Caki2 (cell line): Measurements from ENCODE around the gene CDPF1. TPM values are rescaled to one million over a fixed set of nuclear protein-coding genes. Genes with fewer than 3 reads are reported as not detected.

Experiments used
- DNase-seq: peaks from one replicate; pipeline ENCODE4 v3.0.0-alpha.2; 2015; ENCODE audit warnings: low read depth
- in situ Hi-C: cut with HindIII; loops from 2 replicates; pipeline ENCODE4 v1.10.0; 2016; ENCODE audit warnings: low sequenced_read_pairs, low pct_unique_long_range_greater_than_20kb, mixed read lengths
- total RNA-seq: library from RNA; depleted of rRNA; stranded (reverse); fragments of >200 nt; shearing (Covaris generic); gene quantifications from 2 replicates; pipeline ENCODE4 v1.2.3, GENCODE V29; 2014; ENCODE audit warnings: low replicate concordance

The CDPF1 gene
- total RNA-seq, 1 experiment from 2014 or later = 31.3 TPM

DNA sequence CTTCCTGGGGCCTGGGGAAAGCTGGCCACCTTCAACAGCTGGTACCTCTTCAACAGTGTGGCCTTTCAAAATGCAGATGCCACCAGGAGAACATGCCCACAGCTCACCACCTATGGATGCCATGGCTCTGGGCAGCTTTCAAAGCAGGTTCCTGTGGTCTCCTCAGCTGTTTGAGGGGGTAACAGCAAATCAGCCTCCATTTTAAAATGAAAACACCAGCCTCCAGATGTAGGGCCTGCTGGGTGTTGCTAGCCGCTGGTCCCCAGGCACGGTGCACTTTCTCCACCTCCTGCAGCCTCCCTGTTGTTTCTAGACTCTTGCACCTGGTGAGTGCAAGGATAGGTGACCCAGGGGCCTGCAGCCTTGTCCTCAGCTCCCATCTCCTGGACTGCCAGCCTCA is 10.0 kb downstream of the CDPF1 start:
- DNase-seq = no peak
- in situ Hi-C loops = no loop called here

DNA sequence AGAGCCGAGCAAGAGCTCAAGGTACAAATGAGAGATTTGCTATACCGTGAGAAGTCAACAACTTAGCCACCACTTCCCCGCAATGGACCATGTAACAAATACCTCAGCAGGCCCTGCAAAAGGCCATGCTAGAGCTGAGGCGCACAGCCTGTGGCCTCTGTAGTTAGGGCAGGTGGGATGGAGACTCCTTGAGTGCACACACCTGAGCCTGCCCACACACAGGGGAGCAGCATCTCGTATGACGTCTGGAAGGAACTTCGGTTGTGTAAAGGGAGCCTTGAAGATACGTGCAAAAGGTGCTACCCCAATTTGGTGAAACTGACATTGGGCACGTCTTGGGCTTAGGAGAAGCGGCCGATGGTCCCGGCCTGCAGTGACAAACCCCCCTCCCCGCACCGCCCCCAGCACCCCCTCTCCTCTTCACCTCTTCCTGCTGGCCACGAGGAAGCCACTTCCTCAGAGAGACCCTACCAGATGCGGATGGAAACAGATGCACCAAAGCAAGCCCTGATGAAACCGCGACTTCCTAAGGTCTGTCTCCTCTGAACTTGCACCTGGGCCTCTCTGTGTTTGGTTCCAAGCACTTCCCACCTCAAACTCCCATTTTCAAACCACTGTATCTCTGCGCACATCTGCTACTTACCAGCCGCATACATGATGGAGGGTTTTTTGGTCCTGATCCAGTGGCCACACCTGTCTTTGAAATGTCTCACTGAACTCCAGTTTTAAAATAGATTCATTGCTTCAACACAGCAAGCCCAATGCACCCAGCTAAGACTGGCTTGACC is 10.6 kb downstream of the CDPF1 start:
- DNase-seq = no peak
- in situ Hi-C loops = no loop called here

DNA sequence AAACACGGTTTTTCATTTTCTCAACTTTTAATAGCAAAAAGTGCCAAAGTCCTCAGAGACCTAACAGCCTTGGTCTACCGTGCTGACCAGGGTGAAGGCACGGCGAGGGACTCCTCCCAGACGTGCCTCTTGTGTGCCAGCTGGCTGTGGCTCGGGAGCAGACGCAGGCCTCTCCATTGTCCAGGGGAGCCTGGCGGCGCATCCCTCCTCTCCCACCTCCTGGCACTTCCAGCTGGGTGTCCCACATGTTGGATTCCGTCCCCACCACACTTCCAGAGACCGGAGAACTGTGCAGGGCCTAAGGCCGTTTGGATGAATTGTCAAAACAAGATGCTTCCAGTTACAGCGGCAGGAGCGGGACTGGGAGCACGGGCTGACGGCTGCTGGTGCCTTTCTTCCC is 11.6 kb downstream of the CDPF1 start:
- DNase-seq = no peak
- in situ Hi-C loops = no loop called here

DNA sequence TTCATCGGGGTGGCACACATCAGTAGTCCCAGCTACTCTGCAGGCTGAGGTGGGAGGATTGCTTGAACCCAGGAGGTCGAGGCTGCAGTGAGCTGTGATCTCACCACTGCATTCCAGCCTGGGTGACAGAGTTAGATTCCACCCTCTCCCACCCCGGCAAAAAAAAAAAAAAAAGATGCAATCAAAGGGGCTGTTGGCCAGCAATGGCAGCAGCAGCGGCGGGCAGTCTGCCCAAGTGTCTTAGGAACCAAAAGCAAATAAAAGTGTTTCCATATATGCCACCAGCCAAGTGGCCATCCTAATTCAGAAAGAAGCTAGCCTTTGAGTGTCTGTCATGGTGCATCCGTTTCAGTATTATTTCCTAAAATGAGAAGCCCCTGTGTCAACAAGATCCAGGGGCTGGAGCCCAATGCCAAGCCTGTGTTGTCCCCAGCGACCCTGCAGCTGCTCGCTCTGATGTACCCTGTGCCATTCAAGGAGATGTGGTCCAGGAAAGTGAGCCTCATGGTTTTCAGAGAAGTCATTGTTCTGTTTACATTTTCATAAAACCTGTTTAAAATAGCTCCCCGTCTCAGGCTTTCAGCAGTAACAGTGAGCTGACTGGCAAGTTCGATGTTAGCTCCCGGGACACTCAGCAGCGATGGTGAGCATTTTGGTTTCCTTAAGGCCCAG is 12.5 kb downstream of the CDPF1 start:
- in situ Hi-C loops = no loop called here
- DNase-seq = no peak

DNA sequence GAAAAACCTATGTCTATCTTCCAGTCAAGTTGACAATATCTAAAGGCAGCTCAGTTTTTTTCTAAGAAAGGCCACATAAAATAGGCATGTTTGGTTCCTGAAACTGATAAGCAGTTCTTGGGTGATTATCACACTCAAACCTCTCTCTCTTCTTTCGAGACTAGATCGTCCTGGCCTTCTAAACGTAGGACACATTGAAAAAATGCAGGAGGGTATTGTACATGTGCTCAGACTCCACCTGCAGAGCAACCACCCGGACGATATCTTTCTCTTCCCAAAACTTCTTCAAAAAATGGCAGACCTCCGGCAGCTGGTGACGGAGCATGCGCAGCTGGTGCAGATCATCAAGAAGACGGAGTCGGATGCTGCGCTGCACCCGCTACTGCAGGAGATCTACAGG is 15.1 kb downstream of the CDPF1 start:
- DNase-seq = no peak
- in situ Hi-C loops = no loop called here

DNA sequence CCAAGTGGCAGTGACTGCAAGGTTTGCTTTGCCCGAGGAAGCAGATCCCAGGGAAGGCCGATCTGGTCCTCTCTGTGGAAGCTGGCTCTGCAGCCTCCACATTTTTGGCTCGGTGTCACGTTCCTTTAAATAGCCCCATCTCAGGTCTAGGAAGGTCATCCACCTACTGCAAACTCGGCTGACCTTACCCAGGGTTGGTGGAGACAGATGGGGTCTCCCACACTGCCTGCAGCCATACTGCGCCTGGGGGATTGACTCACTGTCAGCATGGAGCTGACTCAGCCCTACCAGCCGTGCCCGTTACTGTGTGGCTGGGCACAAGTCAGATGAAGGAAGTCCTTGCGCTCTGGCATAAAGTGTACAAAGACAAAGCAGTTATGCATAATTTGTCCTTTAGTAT is 16.9 kb downstream of the CDPF1 start:
- in situ Hi-C loops = no loop called here
- no peak for DNase-seq

DNA sequence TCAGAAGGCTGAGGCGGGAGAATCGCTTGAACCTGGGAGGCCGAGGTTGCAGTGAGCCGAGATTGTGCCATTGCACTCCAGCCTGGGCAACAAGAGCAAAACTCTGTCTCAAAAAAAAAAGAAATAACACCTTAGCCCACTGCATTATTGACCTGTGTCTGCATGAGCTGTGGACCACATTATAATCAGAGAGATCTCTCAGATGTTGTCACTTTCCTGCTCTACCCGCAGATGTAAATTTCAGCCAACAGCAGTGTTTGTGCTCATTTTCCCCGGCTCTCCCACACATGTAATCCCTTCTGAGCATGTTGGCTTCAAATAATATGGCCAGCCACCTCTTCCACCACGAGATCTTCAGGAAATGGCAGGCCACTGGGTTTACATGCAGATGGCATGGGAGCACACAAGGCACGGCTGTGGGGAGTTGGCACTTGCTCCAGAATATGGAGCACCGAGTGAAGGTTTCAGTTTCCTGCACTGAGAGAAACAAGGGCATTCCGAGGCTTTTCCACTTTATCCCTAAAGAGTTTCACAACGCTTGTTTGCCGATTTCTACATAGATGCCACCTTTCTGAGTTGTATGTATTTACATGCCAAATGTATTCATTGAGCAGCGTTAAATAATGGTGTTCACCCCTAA is 19.7 kb downstream of the CDPF1 start:
- in situ Hi-C loops = no loop called here
- DNase-seq = no peak

DNA sequence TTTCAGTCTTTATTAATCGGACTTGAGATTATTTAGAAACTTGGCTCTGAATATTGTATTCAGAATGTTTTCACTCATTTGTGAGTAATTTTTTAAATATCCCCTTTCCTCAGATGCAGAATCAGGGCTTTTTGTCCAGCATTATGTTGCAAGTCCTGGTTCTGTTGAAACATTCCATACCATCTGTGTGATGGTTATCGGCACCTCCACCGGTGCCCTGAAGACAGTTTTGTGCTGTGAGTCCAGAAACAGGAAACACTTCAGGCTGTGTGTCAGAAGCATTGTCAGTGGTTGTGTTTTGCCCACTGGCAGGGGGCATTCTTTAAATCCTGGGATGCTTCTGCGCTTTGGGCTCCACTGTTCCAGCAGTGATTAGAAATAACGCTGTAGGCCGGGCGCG is 20.4 kb downstream of the CDPF1 start:
- no peak for DNase-seq
- in situ Hi-C loops = no loop called here

DNA sequence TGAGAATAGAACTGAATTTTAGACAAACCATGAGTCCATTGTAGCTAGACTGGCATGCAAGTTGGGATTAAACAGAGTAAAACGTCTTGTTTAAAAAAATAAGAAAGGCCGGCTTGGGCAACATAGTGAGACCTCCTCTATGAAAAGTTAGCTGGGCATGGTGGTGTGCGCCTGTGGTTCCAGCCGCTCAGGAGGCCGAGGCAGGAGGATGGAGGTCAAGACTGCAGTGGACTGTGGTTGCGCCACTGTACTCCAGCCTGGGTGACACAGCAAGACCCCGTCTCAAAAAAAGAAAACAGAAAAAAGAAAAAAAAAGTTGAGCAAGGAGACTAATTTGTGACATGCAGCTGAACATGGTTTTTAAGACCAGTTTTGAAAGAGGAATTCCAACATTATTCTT is 23.5 kb downstream of the CDPF1 start:
- no peak for DNase-seq
- in situ Hi-C loops = no loop called here

DNA sequence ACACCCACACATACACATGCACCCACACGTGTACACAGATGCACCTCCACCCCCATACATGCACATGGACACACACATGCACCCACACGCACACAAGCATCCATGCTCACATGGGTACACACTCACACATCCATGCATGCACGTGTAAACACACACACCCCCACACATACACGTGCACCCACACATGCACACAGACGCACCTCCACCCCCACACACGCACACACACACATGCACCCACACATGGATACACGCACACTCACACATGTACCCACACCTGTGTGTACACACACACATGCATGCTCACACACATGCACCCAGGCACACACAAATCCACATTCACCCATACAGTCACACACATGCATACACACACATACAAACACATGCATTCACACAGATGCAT is 24.5 kb downstream of the CDPF1 start:
- in situ Hi-C loops = no loop called here
- DNase-seq = no peak

DNA sequence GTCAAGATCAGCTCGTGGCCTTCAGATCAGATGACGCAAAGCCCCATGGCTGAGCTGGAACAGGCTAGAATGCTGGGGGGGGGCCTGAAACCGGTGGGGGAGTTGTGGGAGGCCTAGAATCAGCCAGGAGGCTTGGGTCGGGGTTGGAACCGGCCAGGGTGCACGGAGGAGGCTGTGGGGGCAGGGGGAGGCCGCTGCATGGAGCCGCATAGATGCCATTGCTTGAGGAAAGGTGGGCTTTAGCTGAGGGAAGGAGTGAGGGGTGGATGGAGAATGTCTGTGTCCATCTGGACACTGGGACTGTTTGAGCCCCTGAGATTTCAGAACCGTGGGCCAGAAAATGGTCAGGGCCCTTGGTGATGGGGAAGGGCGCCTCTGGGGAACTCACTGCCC is 25.2 kb downstream of the CDPF1 start:
- in situ Hi-C loops = no loop called here

DNA sequence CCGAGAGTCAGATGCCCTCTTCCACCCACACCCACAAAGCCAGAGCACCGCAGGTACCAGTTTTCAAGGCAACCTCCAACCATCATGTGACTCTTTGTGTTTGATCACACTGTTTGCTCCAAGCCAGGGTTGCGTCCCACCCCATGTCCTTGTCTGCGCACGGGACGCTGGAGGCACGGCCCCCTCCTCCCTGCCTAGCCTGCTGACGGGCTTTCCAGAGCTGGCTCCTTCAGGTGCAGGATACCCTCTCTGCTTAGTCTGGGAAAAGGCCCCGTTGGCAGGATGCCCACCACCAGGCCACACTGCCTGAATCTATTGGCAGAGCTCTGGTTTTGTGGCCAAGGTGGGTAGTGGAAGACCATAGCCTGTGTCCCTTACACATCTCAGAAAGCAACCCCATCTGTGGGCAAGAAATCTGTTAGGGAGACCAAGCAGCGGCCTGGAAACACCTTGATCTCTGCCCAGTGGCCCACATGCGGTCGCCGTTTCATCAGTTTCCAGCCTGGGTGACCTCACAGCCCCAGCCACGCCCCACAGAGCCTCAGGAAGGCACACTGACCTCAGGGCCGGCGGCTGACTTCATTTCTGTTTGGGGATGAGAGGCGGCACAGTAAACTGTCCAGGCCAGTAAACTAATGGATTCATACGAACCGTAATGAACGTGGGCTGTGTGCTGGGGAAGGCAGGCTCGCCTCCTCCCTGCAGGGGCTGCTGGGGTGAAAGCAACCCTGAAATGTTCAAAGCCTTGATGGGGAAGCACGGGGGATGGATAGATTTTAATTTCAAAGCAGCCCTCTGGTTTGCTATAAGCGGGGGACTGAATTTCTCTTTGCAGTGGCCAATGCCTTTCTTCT is 25.8 kb downstream of the CDPF1 start:
- in situ Hi-C loops = no loop called here
- no peak for DNase-seq

More for the DNA sequence above, 25.2 kb downstream of the CDPF1 start:
- DNase-seq = no peak

DNA sequence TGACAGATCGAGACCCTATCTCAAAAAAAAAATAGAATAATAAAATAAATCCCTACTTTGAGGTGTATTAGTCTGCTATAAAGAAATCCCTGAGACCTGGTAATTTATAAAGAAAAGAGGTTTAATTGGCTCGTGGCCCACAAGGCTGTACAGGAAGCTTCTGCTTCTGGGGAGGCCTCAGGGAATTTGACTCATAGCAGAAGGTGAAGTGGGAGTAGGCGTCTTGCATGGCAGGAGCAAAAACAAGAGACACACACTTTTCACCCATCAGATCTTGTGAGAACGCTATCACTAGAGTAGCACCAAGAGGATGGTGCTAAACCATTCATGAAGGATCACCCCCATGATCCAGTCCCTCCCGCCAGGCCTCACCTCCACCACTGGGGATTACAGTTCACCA is 29.2 kb downstream of the CDPF1 start:
- in situ Hi-C loops = no loop called here
- no peak for DNase-seq

DNA sequence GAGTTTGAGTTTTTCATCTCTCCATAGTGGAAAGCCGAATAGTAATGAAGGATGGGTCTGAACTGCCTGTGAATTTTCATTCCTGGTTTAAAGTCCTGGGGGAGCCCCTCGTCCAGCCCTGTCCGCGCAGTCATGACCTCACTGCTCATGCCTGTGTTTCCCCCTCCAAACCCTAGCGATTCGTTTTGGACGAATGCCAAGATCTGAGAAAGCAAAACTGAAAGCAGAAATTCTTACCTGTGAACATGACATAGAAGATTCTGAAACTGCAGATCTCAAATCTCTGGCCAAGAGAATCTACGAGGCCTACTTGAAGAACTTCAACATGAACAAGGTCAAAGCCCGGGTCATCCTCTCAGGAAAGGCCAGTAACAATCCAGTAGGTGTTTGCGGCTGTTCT is 30.5 kb downstream of the CDPF1 start:
- in situ Hi-C loops = no loop called here
- no peak for DNase-seq

DNA sequence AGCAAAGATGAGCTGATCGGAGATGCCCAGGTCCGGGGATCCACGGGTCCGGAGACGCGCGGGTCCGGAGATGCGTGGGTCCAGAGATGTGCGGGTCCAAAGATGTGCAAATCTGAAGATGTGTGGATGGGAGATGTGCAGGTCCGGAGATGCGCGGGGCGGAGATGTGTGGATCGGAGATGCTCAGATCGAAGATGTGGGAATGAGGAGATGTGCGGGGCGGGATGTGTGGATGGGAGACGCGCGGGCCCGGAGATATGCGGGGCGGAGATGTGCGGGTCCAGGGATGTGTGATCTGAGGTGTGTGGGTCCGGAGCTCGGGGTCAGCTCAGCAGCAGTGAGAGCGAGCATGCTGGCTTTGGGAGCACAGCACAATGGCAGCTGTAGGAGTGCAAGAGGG is 35.5 kb downstream of the CDPF1 start:
- in situ Hi-C loops = no loop called here
- DNase-seq = no peak

DNA sequence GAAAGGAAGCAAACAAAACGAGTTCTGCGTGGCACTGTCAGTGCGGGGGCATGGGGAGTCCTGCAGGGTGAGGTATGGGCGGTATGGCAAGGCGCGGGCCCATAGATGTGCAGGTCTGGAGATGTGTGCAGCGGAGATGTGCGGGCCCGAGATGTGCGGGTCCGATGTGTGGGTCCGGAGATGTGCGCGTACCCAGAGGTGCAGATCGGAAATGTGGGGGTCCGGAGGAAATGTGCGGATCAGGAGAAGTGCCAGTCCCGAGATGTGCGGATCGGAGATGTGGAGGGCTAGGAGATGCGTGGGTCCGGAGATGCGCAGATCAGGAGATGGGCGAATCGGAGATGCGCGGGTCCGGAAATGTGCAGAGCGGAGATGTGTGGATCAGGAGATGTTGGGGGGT is 35.9 kb downstream of the CDPF1 start:
- no peak for DNase-seq
- in situ Hi-C loops = no loop called here

DNA sequence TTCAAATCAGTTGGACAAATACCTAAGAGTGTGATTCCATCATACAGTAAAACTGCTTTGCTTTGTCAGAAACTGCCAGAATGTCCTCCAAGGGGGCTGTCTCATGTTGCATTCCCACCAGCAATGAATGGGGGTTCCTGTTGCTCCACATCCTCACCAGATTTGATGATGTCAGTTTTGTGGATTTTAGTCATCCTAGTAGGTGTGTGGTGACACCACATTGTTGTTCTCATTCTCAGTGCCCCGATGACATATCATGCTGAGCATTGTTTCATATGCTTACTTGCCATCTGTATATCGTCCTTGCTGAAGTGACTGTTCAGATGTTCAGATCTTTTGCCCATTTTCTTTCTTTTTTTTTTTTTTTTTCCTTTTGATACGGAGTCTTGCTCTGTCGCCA is 37.0 kb downstream of the CDPF1 start:
- DNase-seq = no peak
- in situ Hi-C loops = no loop called here

DNA sequence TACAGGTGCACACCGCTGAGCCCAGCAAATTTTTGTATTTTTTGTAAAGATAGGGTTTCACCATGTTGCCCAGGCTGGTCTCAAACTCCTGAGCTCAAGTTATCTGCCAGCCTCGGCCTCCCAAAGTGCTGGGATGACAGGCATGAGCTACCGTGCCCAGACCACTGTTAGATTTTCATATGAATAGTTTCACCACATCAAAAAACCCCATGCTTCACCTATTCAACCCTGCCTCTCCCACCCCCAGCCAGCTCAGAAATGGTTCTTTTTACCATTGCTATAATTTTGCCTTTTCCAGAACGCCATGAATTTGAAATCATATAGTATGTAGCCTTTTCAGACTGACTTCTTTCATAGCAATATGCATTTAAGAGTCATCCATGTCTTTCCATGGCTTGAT is 37.9 kb downstream of the CDPF1 start:
- in situ Hi-C loops = no loop called here
- DNase-seq = no peak

DNA sequence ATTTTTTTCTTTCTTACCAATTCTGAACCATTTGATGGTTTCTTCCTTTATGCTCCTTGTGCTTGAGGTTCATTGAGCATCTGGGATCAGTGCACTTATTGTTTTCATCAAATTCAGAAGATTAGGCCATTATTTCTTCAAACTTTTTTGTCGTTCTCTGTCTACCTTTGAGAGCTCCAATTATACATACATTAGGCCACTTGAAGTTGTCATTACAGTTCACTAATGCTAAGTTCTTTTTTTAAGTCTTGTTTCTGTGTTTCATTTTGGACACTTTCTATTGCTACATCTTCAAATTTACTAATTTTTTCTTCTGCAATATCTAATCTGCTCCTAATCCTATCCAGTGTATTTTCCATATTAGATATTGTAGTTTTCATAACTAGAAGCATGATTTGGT is 40.8 kb downstream of the CDPF1 start:
- DNase-seq = peak; percentile 33
- in situ Hi-C loops = no loop called here
